BLaER1 treated with 17β-estradiol and CSF1 and Interleukin-3, amounts not matched to agents 10 nM and 100 nM (cell line): ENCODE data around the gene ZBED6.
"Not testable (repeated sequence)": the region's sequence is repeated elsewhere in the genome, so short reads cannot be mapped to it uniquely, and the experiment has no call there.

Experiments
- H3K27ac ChIP-seq, 11 experiments: shearing (Covaris generic); formaldehyde crosslinking; 2 replicates each; pipeline ENCODE4 v1.8.1; 2022
- H3K27me3 ChIP-seq, 11 experiments: shearing (Covaris generic); formaldehyde crosslinking; 2 replicates each; pipeline ENCODE4 v1.8.1; 2022
- H3K36me3 ChIP-seq, 11 experiments: shearing (Covaris generic); formaldehyde crosslinking; 2 replicates each; pipeline ENCODE4 v1.8.1; 2022
- H3K4me1 ChIP-seq, 10 experiments: shearing (Covaris generic); formaldehyde crosslinking; 2 replicates each; pipeline ENCODE4 v1.8.1; 2022
- H3K4me2 ChIP-seq, 11 experiments: shearing (Covaris generic); formaldehyde crosslinking; 2 replicates each; pipeline ENCODE4 v1.8.1; 2022
- H3K4me3 ChIP-seq, 10 experiments: shearing (Covaris generic); formaldehyde crosslinking; 2 replicates each; pipeline ENCODE4 v1.8.1; 2022
- H3K9ac ChIP-seq, 11 experiments: shearing (Covaris generic); formaldehyde crosslinking; 2 replicates each; pipeline ENCODE4 v1.8.1; 2022
- H3K9me3 ChIP-seq, 11 experiments: shearing (Covaris generic); formaldehyde crosslinking; replicated peaks in 1 of 11; 2 replicates each; pipeline ENCODE4 v1.8.1; 2022
- H4K20me1 ChIP-seq, 11 experiments: shearing (Covaris generic); formaldehyde crosslinking; 2 replicates each; pipeline ENCODE4 v1.8.1; 2022
- Cebpa-rat ChIP-seq, 11 experiments: shearing (Covaris generic); IDR thresholded peaks; 2 replicates each; pipeline ENCODE4 v1.8.1; 2022

ZBED6 gene, protein sequence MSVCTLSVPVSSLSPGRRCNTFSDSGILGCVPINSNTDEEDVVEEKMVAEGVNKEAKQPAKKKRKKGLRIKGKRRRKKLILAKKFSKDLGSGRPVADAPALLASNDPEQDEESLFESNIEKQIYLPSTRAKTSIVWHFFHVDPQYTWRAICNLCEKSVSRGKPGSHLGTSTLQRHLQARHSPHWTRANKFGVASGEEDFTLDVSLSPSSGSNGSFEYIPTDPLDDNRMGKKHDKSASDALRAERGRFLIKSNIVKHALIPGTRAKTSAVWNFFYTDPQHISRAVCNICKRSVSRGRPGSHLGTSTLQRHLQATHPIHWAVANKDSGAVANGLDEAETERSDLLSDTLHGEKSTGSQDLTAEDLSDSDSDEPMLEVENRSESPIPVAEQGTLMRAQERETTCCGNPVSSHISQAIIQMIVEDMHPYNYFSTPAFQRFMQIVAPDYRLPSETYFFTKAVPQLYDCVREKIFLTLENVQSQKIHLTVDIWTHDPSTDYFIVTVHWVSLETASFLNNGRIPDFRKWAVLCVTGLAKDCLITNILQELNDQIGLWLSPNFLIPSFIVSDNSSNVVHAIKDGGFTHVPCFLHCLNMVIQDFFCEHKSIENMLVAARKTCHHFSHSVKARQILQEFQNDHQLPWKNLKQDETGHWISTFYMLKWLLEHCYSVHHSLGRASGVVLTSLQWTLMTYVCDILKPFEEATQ (N-terminal part only)

DNA sequence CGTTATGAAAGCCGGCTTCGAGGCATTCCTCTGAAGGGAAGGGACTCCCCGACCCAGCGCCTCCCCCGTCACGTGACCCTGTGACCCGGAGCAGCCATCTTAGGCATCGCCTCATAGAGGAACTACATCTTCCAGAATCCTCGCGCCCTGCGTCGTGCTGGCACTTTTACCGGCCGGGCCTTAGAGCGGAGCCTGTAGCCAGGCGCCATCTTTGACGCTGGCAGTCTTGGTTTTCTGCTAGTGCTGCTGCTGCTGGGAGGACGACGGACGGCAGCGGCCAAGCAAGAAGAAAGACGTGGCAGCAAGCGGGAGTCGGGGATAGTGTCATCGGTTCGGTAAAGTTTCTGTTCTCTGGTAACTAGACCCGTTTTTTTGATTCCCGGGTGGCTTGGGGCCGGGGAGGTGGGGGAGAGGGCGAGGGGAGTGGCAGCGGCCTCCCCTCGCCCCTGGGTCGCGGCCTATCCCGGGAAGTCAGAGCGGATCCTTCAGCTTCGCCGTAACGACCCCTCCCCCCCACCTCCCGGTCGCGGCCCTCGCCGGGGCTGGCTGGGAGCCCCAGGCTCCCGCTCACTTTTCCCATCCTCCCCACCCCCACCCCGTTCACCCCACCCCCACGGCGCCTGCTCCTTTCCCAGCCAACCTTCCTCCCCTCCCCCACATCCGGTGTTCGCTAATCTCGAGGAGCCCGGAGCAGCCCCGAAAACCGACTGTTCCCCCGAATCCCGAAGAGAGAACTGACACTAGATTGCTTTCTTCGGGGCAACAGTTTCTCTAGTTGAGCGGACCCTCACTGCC lies at the start of gene ZBED6, which contains the start of gene ZC3H11A:
ZBED6 (plus strand) TSS at position 183 of the 795 bp plus-strand sequence. CDS start 1,900 bp downstream, outside the sequence.
ZC3H11A (plus strand) TSS at position 183 of the 795 bp plus-strand sequence. CDS start 21,448 bp downstream, outside the sequence.
- peak within 1 kb of the TSS; percentile 64 to 98 (median 88) for H3K4me2 ChIP-seq
- peak within 1 kb of the TSS; percentile 74 to 89 (median 84) for H3K4me3 ChIP-seq
- H3K27ac ChIP-seq: peak within 1 kb of the TSS; percentile 89 to 98 (median 95)
- H3K36me3 ChIP-seq: peaks cover 32 to 41% (median 39%) of the 10 kb centered on the region in 11 experiments
- no peaks in the 10 kb centered on the region for H3K27me3 ChIP-seq
- peaks cover 0 to 38% (median 31%) of the 10 kb centered on the region in 11 experiments; a peak in 18 of 22 replicates for H3K9me3 ChIP-seq
- peaks cover 19 to 44% (median 40%) of the 10 kb centered on the region in 11 experiments for H4K20me1 ChIP-seq
- TF ChIP-seq Cebpa-rat (IDR thresholded peaks at IDR 0.05): no peak
- H3K4me1 ChIP-seq: peaks cover 19 to 46% (median 29%) of the 10 kb centered on the region in 10 experiments
- peak within 1 kb of the TSS; percentile 88 to 98 (median 95) for H3K9ac ChIP-seq

DNA sequence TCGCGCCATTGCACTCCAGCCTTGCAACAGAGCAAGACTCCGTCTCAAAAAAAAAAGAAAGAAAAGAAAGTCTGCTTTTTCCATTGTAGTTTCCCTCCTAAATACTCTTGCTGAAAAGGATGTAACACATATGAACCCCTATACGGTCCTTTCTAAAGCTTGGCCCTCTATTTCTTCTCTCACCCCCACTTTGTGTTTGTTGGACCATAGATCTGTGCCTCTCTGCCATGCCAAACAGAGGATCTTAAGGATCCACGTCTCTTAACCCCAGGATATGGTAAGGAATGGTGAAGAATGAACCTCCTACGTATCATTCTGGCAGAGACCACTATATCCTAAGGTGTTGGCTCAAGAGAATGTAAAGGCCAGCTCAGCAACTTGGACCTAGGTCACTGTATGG lies 49.1 kb upstream of the ZBED6 start:
- no peak for TF ChIP-seq Cebpa-rat (IDR thresholded peaks at IDR 0.05)
- Histone ChIP-seq H3K9me3 (peaks cover 0 to 15% (median 0%) of the 10 kb centered on the region in 11 experiments; a peak in 3 of 22 replicates), H3K4me3 (no peak overlapping the region), H3K4me1 (peaks cover 26 to 38% (median 31%) of the 10 kb centered on the region in 10 experiments), H3K27me3 (no peaks in the 10 kb centered on the region), H3K36me3 (peaks cover 0 to 14% (median 3%) of the 10 kb centered on the region in 11 experiments; a peak in 6 of 22 replicates), H3K27ac (no peak overlapping the region), H3K9ac (no peak overlapping the region), H4K20me1 (no peaks in the 10 kb centered on the region), H3K4me2 (no peak overlapping the region)

DNA sequence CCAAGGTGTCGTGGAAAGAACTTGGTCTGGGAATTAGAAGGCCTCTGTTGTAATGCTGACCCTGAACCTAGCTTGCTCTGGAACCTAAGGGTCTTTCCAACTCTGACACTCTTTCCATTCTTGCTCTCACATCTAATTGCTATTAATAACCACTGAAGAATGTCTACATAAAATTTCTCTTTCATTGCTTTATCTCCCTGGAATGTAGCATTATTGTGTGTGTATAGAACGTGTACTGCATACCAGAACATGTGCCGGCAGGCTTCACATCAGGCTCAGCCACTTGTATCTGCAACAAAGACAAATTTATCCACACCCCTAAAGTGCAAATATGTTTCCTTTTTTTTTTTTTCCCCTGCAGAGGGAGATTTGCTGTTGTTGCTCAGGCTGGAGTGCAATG lies 44.4 kb upstream of the ZBED6 start:
- H3K36me3 ChIP-seq: no peaks in the 10 kb centered on the region
- H3K4me3 ChIP-seq: no peak overlapping the region
- H3K4me1 ChIP-seq: peaks cover 21 to 32% (median 29%) of the 10 kb centered on the region in 10 experiments
- no peaks in the 10 kb centered on the region for H4K20me1 ChIP-seq
- peaks cover 0 to 8% (median 0%) of the 10 kb centered on the region in 11 experiments; a peak in 3 of 22 replicates for H3K9me3 ChIP-seq
- TF ChIP-seq Cebpa-rat (IDR thresholded peaks at IDR 0.05): no peak
- no peaks in the 10 kb centered on the region for H3K27me3 ChIP-seq
- no peak overlapping the region for H3K9ac ChIP-seq
- H3K27ac ChIP-seq: no peak overlapping the region
- no peak overlapping the region for H3K4me2 ChIP-seq

DNA sequence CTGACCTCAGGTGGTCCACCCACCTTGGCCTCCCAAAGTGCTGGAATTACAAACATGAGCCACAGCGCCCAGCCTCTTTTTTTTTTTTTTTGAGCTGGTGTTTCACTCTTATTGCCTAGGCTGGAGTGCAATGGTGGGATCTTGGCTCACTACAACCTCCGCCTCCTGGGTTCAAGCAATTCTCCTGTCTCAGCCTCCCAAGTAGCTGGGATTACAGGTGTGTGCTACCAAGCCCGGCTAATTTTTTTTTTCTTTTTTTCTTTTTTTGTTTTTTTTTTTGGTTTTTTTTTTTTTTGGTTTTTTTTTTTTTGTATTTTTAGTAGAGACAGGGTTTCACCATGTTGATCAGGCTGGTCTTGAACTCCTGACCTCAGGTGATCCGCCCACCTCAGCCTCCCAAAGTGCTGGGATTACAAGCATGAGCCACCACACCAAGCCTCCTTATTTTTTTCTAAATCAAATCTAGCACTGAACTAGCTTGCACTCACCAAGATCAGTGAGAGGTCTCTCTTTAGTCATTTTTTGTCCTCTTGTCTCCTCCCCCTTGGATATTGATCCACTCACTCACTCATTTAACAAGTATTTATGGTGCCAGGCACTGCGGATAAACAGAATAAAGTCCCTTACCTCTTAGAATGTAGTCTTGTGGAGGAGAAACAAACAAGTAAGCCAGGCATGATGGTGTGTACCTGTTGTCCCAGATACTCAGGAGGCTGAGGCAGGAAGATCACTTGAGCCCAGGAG lies 43.6 kb upstream of the ZBED6 start:
- not testable (repeated sequence) for H4K20me1 ChIP-seq, H3K4me3 ChIP-seq, H3K9ac ChIP-seq, H3K27me3 ChIP-seq, H3K9me3 ChIP-seq, H3K36me3 ChIP-seq, H3K27ac ChIP-seq, H3K4me2 ChIP-seq
- peaks cover 21 to 38% (median 31%) of the 10 kb centered on the region in 10 experiments for H3K4me1 ChIP-seq

DNA sequence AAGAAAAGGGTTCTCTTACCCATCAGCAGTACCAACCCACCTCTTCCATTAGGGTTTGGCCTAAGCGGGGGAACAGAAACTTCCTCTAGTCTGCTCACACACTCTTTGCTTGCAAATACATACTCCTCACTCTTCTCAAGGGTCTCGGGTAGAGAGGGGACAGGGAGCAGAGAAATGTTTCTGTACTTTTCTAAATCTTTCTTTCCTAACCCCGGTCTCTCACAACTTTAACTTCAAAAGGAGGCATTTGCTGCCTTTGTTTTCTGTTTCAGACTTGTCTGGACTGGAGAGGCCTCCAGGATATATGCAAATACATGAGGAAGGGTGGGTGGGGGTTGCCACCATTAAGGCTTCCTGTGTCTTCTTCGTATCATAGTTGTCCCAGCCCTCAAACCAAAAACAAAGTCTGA lies 41.0 kb upstream of the ZBED6 start:
- Histone ChIP-seq H3K4me1 (peaks cover 21 to 42% (median 33%) of the 10 kb centered on the region in 10 experiments), H3K4me3 (no peak overlapping the region), H3K27ac (peak overlapping the region; percentile 7 to 84 (median 73); a peak in 21 of 22 replicates), H4K20me1 (no peaks in the 10 kb centered on the region), H3K4me2 (peak overlapping the region; percentile 52 to 77 (median 62)), H3K27me3 (no peaks in the 10 kb centered on the region), H3K9me3 (no peaks in the 10 kb centered on the region), H3K9ac (peak overlapping the region; percentile 24 to 70 (median 53)), H3K36me3 (no peaks in the 10 kb centered on the region)
- TF ChIP-seq Cebpa-rat (IDR thresholded peaks at IDR 0.05): no peak

- Histone ChIP-seq H4K20me1 (no peaks in the 10 kb centered on the region), H3K27me3 (no peaks in the 10 kb centered on the region), H3K27ac (peak overlapping the region in 6 of 11 experiments; percentile 18 to 84 (median 62); a peak in 9 of 22 replicates), H3K36me3 (no peaks in the 10 kb centered on the region), H3K4me1 (peaks cover 21 to 43% (median 40%) of the 10 kb centered on the region in 10 experiments), H3K4me2 (peak overlapping the region in 1 of 11 experiments; percentile 72; a peak in 1 of 22 replicates), H3K9ac (no peak overlapping the region), H3K9me3 (no peaks in the 10 kb centered on the region), H3K4me3 (no peak overlapping the region)
- no peak for TF ChIP-seq Cebpa-rat (IDR thresholded peaks at IDR 0.05)
These were observed 39.4 kb upstream of the ZBED6 start for GRCh38 chr1:203756036-203756435.

GRCh38 chr1:203758749-203759148 lies 36.7 kb upstream of the ZBED6 start:
- H3K9ac ChIP-seq, H3K9me3 ChIP-seq, H3K27ac ChIP-seq, H3K4me3 ChIP-seq, H4K20me1 ChIP-seq, H3K36me3 ChIP-seq, H3K27me3 ChIP-seq, H3K4me2 ChIP-seq: not testable (repeated sequence)
- H3K4me1 ChIP-seq: peaks cover 25 to 42% (median 32%) of the 10 kb centered on the region in 10 experiments

DNA sequence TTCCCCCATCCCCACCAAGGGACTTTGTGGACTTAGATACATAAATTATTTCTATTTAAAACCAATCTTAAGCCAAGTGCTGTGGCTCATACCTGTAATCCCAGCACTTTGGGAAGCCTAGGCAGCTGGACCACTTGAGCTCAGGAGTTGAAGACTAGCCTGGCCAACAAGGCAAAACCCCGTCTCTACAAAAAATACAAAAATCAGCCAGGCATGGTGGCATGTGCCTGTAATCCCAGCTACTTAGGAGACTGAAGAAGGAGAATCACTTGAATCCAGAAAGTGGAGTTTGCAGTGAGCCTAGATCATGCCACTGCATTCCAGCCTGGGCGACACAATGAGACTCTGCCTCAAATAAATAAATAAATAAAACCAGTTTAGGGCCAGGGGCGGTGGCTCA lies 34.9 kb upstream of the ZBED6 start:
- no peaks in the 10 kb centered on the region for H4K20me1 ChIP-seq
- no peak for TF ChIP-seq Cebpa-rat (IDR thresholded peaks at IDR 0.05)
- peaks cover 26 to 43% (median 34%) of the 10 kb centered on the region in 10 experiments for H3K4me1 ChIP-seq
- no peaks in the 10 kb centered on the region for H3K9me3 ChIP-seq
- H3K27ac ChIP-seq: no peak overlapping the region
- no peak overlapping the region for H3K4me2 ChIP-seq
- no peak overlapping the region for H3K9ac ChIP-seq
- no peaks in the 10 kb centered on the region for H3K36me3 ChIP-seq
- H3K27me3 ChIP-seq: no peaks in the 10 kb centered on the region
- H3K4me3 ChIP-seq: no peak overlapping the region

DNA sequence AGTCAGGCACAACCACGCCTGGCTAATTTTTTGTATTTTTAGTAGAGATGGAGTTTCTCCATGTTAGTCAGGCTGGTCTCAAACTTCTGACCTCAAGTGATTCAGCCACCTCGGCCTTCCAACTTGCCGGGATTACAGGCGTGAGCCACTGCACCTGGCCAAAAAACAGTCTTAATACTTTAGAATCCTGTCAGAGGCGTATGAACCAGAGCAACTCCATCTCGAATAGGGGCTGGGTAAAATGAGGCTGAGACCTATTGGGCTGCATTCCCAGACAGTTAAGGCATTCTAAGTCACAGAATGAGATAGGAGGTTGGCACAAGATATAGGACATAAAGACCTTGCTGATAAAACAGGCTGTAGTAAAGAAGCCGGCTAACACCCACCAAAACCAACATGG lies 33.5 kb upstream of the ZBED6 start:
- Histone ChIP-seq H3K27ac (peak overlapping the region in 2 of 11 experiments; percentile 11 to 22; a peak in 1 of 22 replicates), H3K4me1 (peaks cover 32 to 45% (median 38%) of the 10 kb centered on the region in 10 experiments)
- H3K9me3 ChIP-seq, H3K27me3 ChIP-seq, H3K4me3 ChIP-seq, H4K20me1 ChIP-seq, H3K4me2 ChIP-seq, H3K9ac ChIP-seq, H3K36me3 ChIP-seq: not testable (repeated sequence)
